GM12873 (cell line): ENCODE results near the gene FNBP1.

Source experiments
- TF ChIP-seq, protein P1 (sequence below): IDR thresholded peaks from 2 replicates; pipeline ENCODE4 v1.5.1; 2012; ENCODE audit warnings: low read depth, mild to moderate bottlenecking, moderate library complexity, low read length, control low read depth; ENCODE audit not compliant: insufficient read depth; ENCODE audit errors: missing control alignments

FNBP1 gene

DNA sequence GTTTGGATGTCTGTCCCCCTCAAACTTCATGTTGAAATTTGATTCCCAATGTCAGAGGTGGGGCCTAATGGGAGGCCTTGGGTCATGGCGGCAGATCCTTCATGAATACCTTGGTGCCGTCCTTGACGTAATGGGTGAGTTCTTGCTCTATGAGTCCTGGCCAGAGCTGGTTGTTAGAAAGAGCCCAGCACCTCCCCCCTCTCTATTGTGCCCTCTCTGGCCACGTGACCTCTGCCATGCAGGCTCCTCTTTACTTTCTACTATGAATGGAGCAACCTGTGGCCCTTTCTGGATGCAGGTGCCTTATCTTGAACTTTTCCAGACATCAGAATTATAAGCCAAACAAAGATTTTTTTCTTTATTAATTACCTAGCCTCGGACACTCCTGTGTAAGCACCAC, 40.7 kb downstream of the FNBP1 start:
- TF ChIP-seq, protein P1, sequence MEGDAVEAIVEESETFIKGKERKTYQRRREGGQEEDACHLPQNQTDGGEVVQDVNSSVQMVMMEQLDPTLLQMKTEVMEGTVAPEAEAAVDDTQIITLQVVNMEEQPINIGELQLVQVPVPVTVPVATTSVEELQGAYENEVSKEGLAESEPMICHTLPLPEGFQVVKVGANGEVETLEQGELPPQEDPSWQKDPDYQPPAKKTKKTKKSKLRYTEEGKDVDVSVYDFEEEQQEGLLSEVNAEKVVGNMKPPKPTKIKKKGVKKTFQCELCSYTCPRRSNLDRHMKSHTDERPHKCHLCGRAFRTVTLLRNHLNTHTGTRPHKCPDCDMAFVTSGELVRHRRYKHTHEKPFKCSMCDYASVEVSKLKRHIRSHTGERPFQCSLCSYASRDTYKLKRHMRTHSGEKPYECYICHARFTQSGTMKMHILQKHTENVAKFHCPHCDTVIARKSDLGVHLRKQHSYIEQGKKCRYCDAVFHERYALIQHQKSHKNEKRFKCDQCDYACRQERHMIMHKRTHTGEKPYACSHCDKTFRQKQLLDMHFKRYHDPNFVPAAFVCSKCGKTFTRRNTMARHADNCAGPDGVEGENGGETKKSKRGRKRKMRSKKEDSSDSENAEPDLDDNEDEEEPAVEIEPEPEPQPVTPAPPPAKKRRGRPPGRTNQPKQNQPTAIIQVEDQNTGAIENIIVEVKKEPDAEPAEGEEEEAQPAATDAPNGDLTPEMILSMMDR: no peak

DNA sequence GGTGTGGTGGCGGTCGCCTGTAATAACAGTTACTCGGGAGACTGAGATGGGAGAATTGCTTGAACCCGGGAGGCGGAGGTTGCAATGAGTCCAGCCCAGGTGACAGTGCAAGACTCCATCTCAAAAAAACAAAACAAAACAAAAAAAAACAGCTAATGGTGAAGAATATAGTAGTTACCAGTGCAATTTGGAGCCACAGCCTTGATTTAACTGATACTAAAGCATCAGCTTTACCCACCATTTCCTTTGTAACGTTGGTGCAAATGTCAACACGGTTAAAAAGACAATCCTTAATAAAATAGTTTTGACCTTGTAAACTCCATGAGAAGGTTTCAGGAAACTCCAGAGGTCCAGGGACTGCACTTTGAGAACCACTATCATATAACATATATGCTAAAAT, 41.8 kb downstream of the FNBP1 start:
- TF ChIP-seq, protein P1: no peak

DNA sequence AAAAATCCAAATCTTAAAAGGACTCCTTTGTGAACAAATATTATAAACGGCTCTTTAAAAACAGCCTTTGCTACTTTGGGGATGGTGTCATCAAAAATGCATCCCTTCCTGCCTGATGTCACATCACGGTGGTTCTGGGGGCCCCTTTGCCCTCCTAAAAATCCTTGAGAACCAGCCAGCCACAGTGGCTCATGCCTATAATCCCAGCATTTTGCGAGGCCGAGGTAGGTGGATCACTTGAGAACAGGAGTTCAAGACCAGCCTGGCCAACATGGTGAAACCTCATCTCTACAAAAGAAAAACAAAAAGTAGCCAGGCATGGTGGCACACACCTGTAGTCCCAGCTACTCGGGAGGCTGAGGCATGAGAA, 43.9 kb downstream of the FNBP1 start:
- TF ChIP-seq, protein P1: no peak

GRCh38 chr9:129998491-129999140, 44.4 kb downstream of the FNBP1 start:
- TF ChIP-seq, protein P1: no peak

DNA sequence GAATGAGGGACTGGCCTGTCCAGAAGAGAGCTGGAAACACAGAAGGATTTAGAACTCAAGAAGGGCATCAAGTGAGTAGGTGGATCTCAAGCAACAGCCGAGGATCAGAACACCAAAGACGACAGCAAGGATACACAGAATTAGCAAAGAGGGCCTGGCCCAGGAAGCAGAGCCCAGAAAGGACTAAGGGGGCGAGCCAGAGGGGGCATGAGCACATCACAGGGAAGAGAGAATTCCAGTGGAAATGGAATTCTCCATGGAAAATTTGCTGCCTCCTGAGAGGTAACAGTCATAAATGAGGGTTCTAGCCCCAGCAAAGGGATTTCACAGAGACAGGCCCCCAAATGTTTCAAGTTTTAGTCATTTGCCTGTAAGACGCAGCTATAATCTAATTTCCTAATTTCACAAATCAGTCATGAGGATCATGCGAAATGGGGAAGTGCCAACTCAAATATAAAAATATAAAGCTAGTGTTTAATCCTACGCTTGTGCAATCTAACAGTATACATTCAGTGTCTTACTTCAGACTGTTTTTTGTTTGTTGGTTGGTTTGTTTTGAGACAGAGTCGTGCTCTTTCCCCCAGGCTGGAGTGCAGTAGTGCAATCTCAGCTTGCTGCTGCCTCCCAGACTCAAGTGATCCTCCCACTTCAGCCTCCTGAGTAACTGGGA, 46.7 kb downstream of the FNBP1 start:
- TF ChIP-seq, protein P1: no peak

DNA sequence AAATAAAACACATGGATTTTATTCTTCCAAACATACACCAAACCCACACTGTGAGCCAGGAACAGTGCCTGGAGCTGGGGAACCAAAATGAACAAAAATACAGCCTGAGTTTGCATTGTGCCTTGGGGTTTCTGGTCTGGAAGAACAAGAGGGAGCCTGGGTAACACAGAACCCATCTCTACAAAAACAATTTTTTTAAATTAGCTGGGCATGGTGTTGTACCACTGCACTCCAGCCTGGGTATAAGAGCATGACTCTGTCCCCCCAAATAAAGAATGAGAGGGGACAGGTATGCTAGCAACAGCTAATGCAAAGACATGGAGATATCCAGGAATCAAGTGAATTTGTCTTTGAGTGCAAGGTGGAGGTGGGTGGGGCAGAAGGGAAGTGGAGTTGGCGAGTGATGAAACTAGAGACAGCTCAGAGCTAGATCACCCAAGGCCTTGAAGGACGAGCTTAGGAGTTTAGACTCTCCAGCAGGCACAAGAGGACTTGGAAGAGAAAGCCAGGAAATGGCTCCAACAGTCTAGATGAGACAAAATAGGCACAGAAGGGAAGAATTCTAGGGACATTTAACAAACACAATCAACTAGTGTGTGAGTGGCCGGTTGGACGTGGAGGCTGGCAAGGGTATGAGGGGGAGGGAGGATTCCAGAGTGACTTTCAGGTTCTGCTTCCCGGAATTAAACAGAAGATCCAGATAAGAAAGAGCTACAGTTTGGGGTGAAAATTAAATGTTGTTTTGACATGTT, 47.4 kb downstream of the FNBP1 start:
- TF ChIP-seq, protein P1: no peak

DNA sequence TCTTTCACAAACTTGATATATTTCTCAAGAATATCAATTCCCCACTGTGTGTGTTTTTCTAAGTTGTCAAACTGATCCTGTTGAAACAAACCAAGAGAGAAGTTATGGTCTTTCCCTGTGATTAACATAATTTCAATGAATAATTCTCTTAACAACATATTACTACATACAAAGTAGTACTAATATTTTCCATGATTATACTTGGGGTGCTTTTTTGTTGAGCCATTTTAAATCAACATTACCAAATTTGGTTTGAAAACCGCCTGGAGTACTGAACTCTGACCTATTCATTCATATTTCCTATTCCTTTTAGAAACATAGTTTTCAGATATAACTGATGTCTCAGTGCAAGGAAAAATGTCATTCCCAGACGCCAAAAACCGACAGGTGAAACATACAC, 48.1 kb downstream of the FNBP1 start:
- TF ChIP-seq, protein P1: no peak
